Activated CD4-positive, alpha-beta T cell treated with anti-CD3 and anti-CD28 coated beads, Interleukin-2, Interleukin-4, amounts not matched to agents 100 ng/mL and 50 ng/mL, durations not matched to agents 16 hours and 8 hours (primary cell): Measurements from ENCODE around the gene ZNF793.
A peak's percentile ranks its signal among the peaks of the same experiment; 100 is the strongest.

Experiments
- DNase-seq: peaks from one replicate; pipeline ENCODE4 v3.0.0-alpha.2; 2020; ENCODE audit warnings: low spot score

ZNF793 gene

GRCh38 chr19:37506387-37507166 is at the start of gene ZNF793:
TSS of gene ZNF793 (plus strand) at chr19:37506939. CDS start at chr19:37523440, 16,501 bp downstream.
- peak; percentile 60 for DNase-seq

- no peak for DNase-seq
These were observed 40.4 kb upstream of the ZNF793 start for GRCh38 chr19:37466277-37466797.

- DNase-seq = peak; percentile 88
These were observed 39.7 kb upstream of the ZNF793 start, which contains the start of gene ZNF569 for GRCh38 chr19:37466798-37467607. TSS of gene ZNF569 (minus strand) at chr19:37467444. CDS start at chr19:37444921, 22,523 bp downstream.

GRCh38 chr19:37467608-37468090 is 39.1 kb upstream of the ZNF793 start:
- DNase-seq = no peak

- peak; percentile 84 for DNase-seq
These were observed 37.6 kb upstream of the ZNF793 start, which contains the start of gene ZNF570 for GRCh38 chr19:37468961-37469777. TSS of gene ZNF570 (plus strand) at chr19:37469356. CDS start at chr19:37470355, 999 bp downstream.

- no peak for DNase-seq
These were observed 36.5 kb upstream of the ZNF793 start for GRCh38 chr19:37470216-37470615.

GRCh38 chr19:37472165-37472564 is 34.6 kb upstream of the ZNF793 start:
- DNase-seq = no peak

- no peak for DNase-seq
These were observed 22.2 kb upstream of the ZNF793 start for GRCh38 chr19:37484406-37485168.

- no peak for DNase-seq
These were observed 14.5 kb upstream of the ZNF793 start for GRCh38 chr19:37492213-37492612.

GRCh38 chr19:37505958-37506386 is 767 bp upstream of the ZNF793 start:
- DNase-seq = no peak

GRCh38 chr19:37507167-37507464 is 377 bp downstream of the ZNF793 start:
- DNase-seq = no peak

- no peak for DNase-seq
These were observed 4.4 kb downstream of the ZNF793 start for GRCh38 chr19:37511186-37511585.

- no peak for DNase-seq
These were observed 5.1 kb downstream of the ZNF793 start for GRCh38 chr19:37511821-37512220.

GRCh38 chr19:37513397-37513796 is 6.7 kb downstream of the ZNF793 start:
- DNase-seq = no peak

- DNase-seq = no peak
These were observed 13.2 kb downstream of the ZNF793 start for GRCh38 chr19:37519890-37520289.

GRCh38 chr19:37537391-37537947 is 30.7 kb downstream of the ZNF793 start:
- DNase-seq = no peak

- DNase-seq = peak; percentile 58
These were observed 44.6 kb downstream of the ZNF793 start for GRCh38 chr19:37551129-37551993.

GRCh38 chr19:37563518-37563917 is 56.8 kb downstream of the ZNF793 start:
- no peak for DNase-seq

- no peak for DNase-seq
These were observed 58.1 kb downstream of the ZNF793 start for GRCh38 chr19:37564624-37565369.
